ENCODE measurements around the gene HSPB9. TPM values are rescaled to one million over a fixed set of nuclear protein-coding genes. Genes with fewer than 3 reads are reported as not detected.

The HSPB9 gene
- total RNA-seq, 1 donor from 2014 or later: not detected

- Mint-ChIP-seq H3K9me3 (ENCODE audit: unreplicated experiment) (no peaks in the 10 kb centered on the region), H3K27ac (ENCODE audit: unreplicated experiment) (no peak overlapping the region), H3K4me1 (ENCODE audit: unreplicated experiment) (peaks cover 10% of the 10 kb centered on the region), H3K4me3 (ENCODE audit: unreplicated experiment) (peak overlapping the region; percentile 22), H3K36me3 (ENCODE audit: unreplicated experiment) (no peaks in the 10 kb centered on the region), H3K27me3 (ENCODE audit: unreplicated experiment) (no peaks in the 10 kb centered on the region)
- DNase-seq (ENCODE audit: extremely low spot score, unreplicated experiment): no peak
- TF ChIP-seq CTCF (IDR thresholded peaks at IDR 0.05): no peak
Observed at GRCh38 chr17:42107597-42108576, 14.7 kb upstream of the HSPB9 start.

DNA sequence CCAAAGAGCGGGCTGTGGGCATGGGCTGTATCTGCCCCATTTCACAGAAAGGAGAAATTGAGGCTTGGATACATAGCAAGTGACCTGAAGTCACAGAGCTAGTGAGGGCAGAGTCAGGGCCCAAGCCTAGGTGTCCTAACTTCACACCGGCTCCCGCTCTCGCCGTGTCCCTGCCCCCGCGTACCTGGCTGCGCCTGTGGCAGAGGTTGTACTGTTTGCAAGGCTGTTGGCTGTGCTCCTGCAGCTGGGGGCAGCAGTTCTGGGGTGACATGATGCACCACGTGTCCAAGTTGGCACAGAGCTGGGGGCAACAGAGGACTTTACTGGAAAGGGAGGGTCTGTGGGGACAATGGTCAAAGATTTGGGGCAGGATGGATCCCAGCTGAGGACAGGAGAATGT, 13.5 kb upstream of the HSPB9 start:
- no peaks in the 10 kb centered on the region for H3K9me3 Mint-ChIP-seq (ENCODE audit: unreplicated experiment)
- no peaks in the 10 kb centered on the region for H3K27me3 Mint-ChIP-seq (ENCODE audit: unreplicated experiment)
- H3K36me3 Mint-ChIP-seq (ENCODE audit: unreplicated experiment): no peaks in the 10 kb centered on the region
- no peak for DNase-seq (ENCODE audit: extremely low spot score, unreplicated experiment)
- peaks cover 10% of the 10 kb centered on the region for H3K4me1 Mint-ChIP-seq (ENCODE audit: unreplicated experiment)
- no peak for TF ChIP-seq CTCF (IDR thresholded peaks at IDR 0.05)
- no peak overlapping the region for H3K27ac Mint-ChIP-seq (ENCODE audit: unreplicated experiment)
- H3K4me3 Mint-ChIP-seq (ENCODE audit: unreplicated experiment): no peak overlapping the region

DNA sequence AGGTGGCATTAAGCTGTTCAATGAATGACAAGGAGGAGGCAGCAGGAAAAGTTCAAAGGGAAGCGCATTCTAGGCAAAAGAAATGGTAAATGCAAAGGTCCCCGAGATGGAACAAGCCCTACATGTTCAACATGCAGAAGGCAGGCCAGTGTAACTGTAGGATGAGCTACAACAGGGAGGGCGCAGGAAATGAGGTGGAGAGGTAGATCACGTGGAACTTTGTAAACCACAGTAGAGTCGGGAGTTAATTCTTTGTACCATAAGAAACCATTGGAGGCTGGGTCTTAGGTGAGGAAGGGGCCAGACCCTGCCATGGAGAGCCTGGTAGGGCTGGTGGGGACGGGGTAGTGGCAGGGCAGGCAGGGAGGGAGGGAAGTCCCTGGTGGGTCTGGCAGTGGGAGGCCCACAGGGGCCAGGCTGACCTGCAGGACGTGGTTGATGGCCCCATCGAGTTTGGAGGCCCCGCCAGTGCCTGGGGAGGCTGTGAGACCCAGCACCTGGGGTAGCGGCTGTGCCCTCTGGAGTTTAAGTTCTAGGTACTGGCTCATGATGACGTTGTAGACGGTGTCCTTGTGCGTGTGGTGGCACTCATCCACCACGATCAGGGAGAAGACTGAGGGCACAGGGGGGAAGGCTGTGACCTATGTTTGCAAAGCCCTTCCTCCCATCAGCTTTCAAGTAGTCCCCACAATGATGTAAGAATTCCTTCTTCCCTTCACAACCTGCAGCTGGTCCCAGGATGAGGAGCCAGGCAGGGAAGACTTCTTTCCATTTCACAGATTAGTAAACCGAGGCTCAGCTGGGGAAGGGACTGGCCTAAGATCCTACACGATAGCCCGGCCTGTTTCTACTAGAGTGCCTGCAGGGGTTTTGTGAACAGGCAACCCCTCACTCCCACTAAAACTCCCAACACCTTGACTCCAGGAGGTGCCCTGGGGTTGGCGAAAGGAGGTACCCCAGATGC, 12.0 kb upstream of the HSPB9 start:
- Mint-ChIP-seq H3K27ac (ENCODE audit: unreplicated experiment) (no peak overlapping the region), H3K4me1 (ENCODE audit: unreplicated experiment) (peaks cover 10% of the 10 kb centered on the region), H3K4me3 (ENCODE audit: unreplicated experiment) (no peak overlapping the region), H3K27me3 (ENCODE audit: unreplicated experiment) (no peaks in the 10 kb centered on the region), H3K9me3 (ENCODE audit: unreplicated experiment) (no peaks in the 10 kb centered on the region), H3K36me3 (ENCODE audit: unreplicated experiment) (peaks cover 2% of the 10 kb centered on the region)
- no peak for DNase-seq (ENCODE audit: extremely low spot score, unreplicated experiment)
- TF ChIP-seq CTCF (IDR thresholded peaks at IDR 0.05): no peak

- H3K4me3 Mint-ChIP-seq (ENCODE audit: unreplicated experiment): no peak overlapping the region
- H3K9me3 Mint-ChIP-seq (ENCODE audit: unreplicated experiment): no peaks in the 10 kb centered on the region
- TF ChIP-seq CTCF (IDR thresholded peaks at IDR 0.05): no peak
- no peaks in the 10 kb centered on the region for H3K27me3 Mint-ChIP-seq (ENCODE audit: unreplicated experiment)
- no peak overlapping the region for H3K27ac Mint-ChIP-seq (ENCODE audit: unreplicated experiment)
- peaks cover 2% of the 10 kb centered on the region for H3K36me3 Mint-ChIP-seq (ENCODE audit: unreplicated experiment)
- no peak for DNase-seq (ENCODE audit: extremely low spot score, unreplicated experiment)
- peaks cover 10% of the 10 kb centered on the region for H3K4me1 Mint-ChIP-seq (ENCODE audit: unreplicated experiment)
Observed at GRCh38 chr17:42111265-42111636, 11.4 kb upstream of the HSPB9 start.
